Adipose tissue (tissue), 3 donors: Measurements from ENCODE around the gene SHKBP1. TPM values are rescaled to one million over a fixed set of nuclear protein-coding genes. Genes with fewer than 3 reads are reported as not detected.
"Not testable (repeated sequence)": the region's sequence is repeated elsewhere in the genome, so short reads cannot be mapped to it uniquely, and the experiment has no call there.

Experiments used
- H3K27ac ChIP-seq: one replicate; pipeline ENCODE4 v1.5.1; 2013; ENCODE audit warnings: low read depth, low read length
- WGBS, 3 donors: extraction: QIAGEN DNeasy Blood & Tissue Kit; methylation state at CpG; one replicate each; pipeline ENCODE4 v1.1.7; 2013; 5-methylcytosine and 5-hydroxymethylcytosine counted together
- polyA plus RNA-seq, 3 donors: library from polyadenylated mRNA; stranded (reverse); fragments of 200-250 nt; gene quantifications; one replicate each; pipeline ENCODE4 v1.2.3, GENCODE V29; 2013
- donor health status: healthy with polysubstance abuse.
- donor health status: Bipolar disorder and iron deficiency.
- donor health status: healthy.

SHKBP1 gene
- 10 to 100 TPM; 35.6 to 67.6 (median 55.1) TPM for polyA plus RNA-seq

GRCh38 chr19:40576585-40577451, at the start of gene SHKBP1:
SHKBP1 (plus strand) TSS chr19:40576873; CDS start chr19:40576900, 27 bp downstream.
- peak within 1 kb of the TSS; percentile 24 for H3K27ac ChIP-seq
- WGBS, 3 donors = 0 to 1% (median 1%) methylated on average over 45 to 55 of the region's 55 CpGs

DNA sequence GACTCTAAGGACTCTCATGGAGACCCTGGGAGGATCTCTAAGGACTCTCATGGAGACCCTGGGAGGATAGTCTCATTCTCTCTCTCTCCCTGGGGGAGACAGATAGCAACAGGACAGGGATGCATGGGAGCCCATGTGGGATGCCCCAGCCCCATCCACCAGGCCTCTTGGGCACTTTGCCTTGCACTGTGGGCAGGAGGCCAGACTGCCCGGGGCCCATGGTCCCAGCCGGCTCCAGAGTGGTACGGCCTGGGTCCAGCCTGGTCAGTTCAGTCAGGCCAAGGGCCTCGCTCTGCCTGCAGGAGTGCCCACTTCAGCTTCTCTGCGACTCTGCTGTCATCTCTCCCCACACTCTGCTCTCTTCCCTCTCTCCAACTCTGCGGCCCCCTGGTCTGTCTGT, 48.6 kb upstream of the SHKBP1 start:
- WGBS, 3 donors = 73 to 93% (median 83%) methylated on average over 6 of the region's 6 CpGs
- no peak overlapping the region for H3K27ac ChIP-seq

DNA sequence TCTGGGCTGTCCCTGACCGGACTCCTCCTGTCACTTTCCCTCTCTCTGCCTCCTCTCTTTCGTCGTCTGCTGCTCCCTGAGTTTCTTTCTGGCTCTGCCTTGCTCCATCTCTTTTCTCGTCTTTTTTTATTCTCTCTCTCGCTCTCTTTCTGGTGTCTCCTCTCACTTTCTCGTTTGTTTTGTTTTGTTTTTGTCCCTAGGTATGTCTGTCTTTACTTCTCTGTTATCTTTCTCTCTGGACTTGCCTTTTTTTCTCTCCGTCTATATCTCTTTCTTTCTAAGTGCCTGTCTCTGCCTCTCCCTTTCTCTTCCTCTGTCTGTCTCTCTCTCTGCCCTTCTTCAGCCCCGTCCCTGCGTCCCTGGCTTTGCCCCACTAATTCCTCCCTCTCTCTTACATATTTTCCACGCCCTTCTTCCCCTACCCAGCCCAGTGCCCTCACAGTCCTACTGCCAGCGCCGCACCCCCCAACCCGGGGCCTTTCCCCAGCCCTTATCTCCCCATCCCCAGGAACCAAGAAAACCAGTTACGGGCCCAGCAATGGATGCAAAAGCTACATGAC, 48.1 kb upstream of the SHKBP1 start:
- WGBS, 3 donors = 64 to 70% (median 65%) methylated on average over 14 of the region's 14 CpGs
- no peak overlapping the region for H3K27ac ChIP-seq

DNA sequence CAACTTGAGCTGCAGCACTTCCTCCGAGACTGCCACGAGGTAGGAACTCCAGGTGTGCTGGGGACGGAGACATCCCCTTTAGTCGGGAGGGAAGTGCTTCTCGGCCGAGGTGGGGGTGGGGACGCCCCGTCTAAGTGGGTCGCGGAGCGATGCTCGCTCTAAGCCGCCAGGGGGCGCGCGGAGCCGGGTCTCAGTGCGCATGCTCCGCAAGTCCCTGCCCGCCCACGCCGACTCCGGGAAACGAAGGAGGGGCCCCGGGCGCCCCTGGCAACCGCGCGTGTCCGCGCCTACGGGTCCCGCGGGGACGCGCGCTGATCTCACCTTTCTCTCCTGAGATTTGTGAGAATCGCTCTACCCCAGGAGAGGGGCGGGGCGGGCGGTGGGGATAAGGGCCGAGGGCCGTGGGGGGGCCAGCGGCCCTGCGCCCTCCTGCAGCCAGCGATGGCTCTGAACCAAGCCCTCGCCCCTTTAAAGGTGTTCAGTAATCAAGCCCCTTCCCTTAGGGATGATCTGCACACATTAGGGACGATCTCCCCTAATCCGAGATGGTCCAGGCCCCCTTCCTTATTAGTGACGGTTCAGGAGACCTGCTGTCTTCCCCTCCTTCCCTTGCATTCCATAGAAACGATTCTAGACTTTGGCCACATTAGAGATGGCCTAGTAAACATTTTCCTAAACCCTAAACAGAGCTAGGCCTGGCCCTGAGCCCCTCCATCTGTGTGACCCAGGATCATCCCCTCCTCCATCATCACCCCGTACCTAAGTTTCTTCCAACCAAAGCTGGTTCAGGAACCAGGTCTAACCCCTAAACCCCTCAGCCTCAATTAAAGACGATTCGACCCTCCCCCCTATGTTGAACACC, 47.3 kb upstream of the SHKBP1 start:
- no peak overlapping the region for H3K27ac ChIP-seq
- WGBS, 3 donors = 2 to 4% (median 3%) methylated on average over 50 to 54 of the region's 54 CpGs

GRCh38 chr19:40530091-40530901, 46.4 kb upstream of the SHKBP1 start:
- 3 to 6% (median 4%) methylated on average over 32 to 71 of the region's 75 CpGs for WGBS, 3 donors
- no peak overlapping the region for H3K27ac ChIP-seq

DNA sequence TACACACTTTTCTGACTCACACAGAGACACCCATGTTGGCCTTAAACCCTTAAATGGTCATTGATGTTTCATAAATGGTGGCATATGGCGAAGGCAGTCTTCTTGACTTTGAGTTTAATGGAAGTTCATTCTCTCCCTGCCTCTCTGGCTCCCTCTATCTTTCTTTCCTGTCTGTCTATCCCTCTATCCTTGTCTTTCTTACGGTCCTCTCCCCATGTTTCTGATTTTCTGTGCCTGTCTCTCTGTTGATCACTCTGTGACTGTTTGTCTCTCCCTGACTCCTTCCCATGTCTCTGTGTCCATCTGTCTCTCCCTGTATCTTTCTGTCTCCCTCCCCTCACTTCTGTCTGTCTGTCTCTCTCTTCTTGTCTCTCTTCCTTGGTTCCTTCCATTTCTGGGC, 43.2 kb upstream of the SHKBP1 start:
- no peak overlapping the region for H3K27ac ChIP-seq
- 72 to 87% (median 84%) methylated on average over 2 of the region's 2 CpGs for WGBS, 3 donors

- no peak overlapping the region for H3K27ac ChIP-seq
- 80 to 89% (median 85%) methylated on average over 4 of the region's 4 CpGs for WGBS, 3 donors
These were observed 42.5 kb upstream of the SHKBP1 start for GRCh38 chr19:40534148-40534547.

DNA sequence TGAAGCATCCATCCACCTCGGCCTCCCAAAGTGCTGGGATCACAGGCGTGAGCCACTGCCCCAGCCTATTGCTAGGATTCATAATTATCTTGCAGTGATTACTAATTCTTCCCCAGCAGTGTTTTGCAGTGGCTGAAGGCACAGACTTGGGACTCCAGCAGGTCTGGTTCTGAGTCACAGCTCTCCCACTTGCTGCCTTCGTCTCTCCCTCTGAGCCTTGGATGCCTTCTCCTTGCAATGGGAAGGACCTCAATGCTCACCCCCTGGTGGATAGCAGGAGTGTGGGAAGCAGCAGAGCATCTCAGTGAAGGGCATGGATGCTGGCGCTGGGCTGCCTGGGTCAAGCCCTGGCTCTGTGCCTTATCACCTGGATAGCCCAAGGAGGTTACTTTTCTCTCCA, 37.6 kb upstream of the SHKBP1 start:
- 67 to 73% (median 71%) methylated on average over 4 of the region's 4 CpGs for WGBS, 3 donors
- no peak overlapping the region for H3K27ac ChIP-seq

DNA sequence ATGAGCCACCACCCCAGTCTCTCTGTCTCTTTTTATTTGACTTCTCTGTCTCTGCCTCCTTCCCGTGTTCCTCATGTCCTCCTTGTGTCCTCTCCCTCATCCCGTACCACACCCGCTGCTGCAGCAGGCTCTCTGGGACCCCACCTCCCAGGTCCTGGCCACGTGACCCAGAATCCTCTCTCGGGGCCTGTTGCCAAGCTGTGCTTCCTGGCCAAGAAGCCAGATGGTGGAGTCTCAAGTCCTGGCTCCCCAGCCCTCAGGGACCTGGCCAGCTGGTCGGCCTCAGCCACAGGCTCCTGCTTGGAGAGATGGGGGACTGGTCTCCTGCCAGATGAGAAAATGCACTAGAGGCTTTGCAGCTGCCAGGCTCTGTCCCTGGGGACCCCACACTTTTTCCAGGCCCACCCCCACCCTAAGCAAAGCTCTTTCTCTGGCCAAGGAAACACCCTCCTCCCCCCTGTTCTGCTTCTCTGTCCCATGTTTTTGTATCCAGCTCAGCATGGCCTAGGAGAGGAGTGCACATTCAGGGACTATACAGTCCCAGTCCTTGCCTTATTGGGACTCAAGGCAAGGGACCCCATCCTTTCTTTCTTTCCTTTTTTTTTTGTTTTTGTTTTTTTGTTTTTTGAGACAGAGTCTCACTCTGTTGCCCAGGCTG, 34.3 kb upstream of the SHKBP1 start:
- H3K27ac ChIP-seq = no peak overlapping the region
- WGBS, 3 donors = 31 to 34% (median 31%) methylated on average over 6 of the region's 6 CpGs

GRCh38 chr19:40543029-40543597, 33.6 kb upstream of the SHKBP1 start:
- 92 to 97% (median 93%) methylated on average over 6 of the region's 6 CpGs for WGBS, 3 donors
- no peak overlapping the region for H3K27ac ChIP-seq

DNA sequence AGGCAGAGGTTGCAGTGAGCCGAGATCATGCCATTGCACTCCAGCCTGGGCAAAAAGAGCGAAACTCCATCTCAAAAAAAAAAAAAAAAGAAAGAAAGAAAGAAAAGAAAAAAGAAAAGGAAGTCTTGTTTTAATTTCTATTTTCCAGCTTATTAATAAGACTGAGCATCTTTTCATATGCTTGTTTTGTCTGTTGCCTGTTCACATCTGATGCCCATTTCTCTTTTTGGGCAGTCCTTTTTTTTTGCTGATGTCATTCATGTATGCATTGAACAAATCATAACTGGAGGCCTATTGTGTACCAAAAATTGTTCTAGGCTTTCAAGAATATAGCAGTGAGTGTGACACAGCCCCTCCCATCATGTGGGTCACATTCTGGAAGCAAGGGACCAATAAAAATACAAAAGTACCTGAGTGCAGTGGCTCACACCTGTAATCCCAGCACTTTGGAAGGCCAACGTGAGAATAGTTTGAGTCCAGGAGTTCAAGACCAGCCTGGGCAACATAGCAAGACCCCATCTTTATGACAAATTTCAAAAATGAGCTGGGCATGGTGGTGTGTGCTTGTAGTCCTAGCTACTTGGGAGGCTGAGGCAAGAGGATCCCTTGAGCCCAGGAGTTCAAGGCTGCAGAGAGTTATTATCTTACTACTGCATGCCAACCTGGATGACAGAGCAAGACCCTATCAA, 30.4 kb upstream of the SHKBP1 start:
- WGBS, 3 donors = 83 to 88% (median 85%) methylated on average over 3 of the region's 3 CpGs
- not testable (repeated sequence) for H3K27ac ChIP-seq

- H3K27ac ChIP-seq = not testable (repeated sequence)
- WGBS, 3 donors = 71 to 93% (median 83%) methylated on average over 4 of the region's 4 CpGs
These were observed 29.5 kb upstream of the SHKBP1 start for GRCh38 chr19:40547190-40547589.

GRCh38 chr19:40547836-40548235, 28.8 kb upstream of the SHKBP1 start:
- 82 to 86% (median 85%) methylated on average over 1 of the region's 1 CpG for WGBS, 3 donors
- H3K27ac ChIP-seq = no peak overlapping the region

DNA sequence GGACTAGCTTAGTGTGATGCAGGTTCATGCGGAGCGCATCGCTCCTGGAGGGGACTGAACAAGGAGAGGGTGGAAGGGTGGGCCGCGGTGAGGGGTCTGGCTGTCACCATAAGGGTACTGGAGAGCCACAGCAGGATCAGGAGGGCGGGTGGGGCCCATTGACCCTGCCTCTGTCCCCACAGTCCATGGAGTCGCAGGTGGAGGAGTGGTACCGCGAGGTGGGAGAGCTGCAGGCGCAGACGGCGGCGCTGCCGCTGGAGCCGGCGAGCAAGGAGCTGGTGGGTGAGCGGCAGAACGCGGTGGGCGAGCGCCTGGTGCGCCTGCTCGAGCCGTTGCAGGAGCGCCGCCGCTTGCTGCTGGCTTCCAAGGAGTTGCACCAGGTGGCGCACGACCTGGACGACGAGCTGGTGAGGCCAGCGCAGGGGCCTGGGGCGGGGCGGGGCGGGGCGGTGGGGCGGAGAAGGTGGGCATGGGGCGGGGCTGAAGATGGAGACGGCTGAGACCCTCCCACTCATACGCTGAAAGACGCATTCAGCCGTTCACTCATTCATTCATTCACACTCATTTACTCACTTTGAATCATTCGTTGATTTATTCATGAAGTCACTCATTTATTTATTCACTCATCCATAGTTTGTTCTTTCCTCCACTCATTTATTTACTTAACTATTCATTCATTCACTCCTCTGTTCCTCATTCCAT, 27.5 kb upstream of the SHKBP1 start:
- WGBS, 3 donors = 5 to 11% (median 6%) methylated on average over 42 to 43 of the region's 43 CpGs
- H3K27ac ChIP-seq = no peak overlapping the region

DNA sequence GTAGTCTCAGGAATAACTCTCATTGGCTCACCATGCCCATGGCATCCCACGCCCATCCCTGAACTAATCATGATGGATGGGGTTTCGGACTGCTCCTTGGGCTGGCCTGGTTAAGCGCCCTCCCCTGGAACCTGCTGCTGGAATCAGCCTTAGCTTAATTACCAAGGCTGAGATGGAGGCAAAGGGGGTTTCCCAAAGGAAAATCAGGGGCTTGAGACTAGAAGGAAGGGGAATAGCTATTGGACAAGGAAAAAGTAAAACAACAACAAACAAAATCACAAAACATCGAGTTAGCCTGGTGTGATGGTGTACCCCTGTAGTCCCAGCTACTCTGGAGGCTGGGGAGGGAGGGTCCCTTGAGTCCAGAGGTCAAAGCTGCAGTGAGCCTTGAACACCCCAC, 25.7 kb upstream of the SHKBP1 start:
- no peak overlapping the region for H3K27ac ChIP-seq
- 84 to 89% (median 87%) methylated on average over 4 of the region's 4 CpGs for WGBS, 3 donors

DNA sequence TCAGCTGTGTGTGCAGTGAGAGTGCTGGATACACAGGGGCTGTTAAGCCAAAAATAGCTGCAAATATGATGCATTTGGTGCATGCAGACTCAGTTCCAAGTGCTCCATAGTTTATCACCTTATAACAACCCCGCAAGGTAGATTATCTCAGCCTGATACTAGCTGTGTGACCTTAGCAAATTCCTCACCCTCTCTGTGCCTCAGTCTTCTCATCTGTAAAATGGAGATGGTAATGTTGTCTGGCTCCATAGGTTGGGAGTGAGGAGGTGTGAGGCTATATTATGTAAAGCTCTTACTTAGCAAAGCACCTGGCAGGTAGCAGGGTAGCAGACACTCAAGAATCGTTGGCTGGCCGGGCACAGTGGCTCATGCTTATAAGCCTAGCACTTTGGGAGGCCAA, 23.8 kb upstream of the SHKBP1 start:
- no peak overlapping the region for H3K27ac ChIP-seq
- 81 to 95% (median 88%) methylated on average over 3 of the region's 3 CpGs for WGBS, 3 donors
